Measurements from ENCODE around the gene CERS6. TPM values are rescaled to one million over a fixed set of nuclear protein-coding genes. Genes with fewer than 3 reads are reported as not detected.

CERS6 gene
- total and polyA plus RNA-seq, 4 donors = 26.6 to 81.0 (median 41.5) TPM

DNA sequence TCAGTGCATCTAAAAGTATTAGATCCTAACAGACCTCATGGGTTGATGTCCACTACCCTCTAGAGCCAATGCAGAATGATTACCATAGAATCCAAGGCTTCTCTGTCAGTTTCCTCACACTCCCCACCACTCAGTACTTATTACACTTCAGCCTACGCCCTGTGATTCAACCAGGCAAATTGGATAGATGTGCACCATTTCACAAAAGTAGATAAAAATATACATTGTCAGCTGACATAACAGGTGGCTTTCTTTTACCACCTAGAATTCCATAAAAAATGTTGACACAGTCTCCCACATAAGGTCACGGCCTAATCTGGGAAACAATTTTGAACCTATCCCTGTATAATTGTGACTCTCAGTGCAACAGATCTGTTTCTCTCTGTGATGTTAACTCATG is 144.9 kb downstream of the CERS6 start:
- H3K36me3 ChIP-seq (ENCODE audit: control insufficient read depth, insufficient read depth, low read length) = no peaks in the 10 kb centered on the region
- WGBS (ENCODE audit: insufficient coverage) = no CpG with 5 or more reads among the region's 2 CpGs
- peaks cover 1% of the 10 kb centered on the region for H3K9me3 ChIP-seq (ENCODE audit: control insufficient read depth, insufficient read depth, low read length)
- no peaks in the 10 kb centered on the region for H3K4me1 ChIP-seq (ENCODE audit: control insufficient read depth, insufficient read depth, low read length)
- no peak for DNase-seq (ENCODE audit: low read depth in 4 of 6, low spot score in 6 of 6)
- H3K4me3 ChIP-seq (ENCODE audit: low read depth, low read length) = no peak overlapping the region
- H3K27me3 ChIP-seq (ENCODE audit: control insufficient read depth, insufficient read depth, low read length) = no peaks in the 10 kb centered on the region
- no peak overlapping the region for H3K27ac ChIP-seq (ENCODE audit: low read depth, low read length)

DNA sequence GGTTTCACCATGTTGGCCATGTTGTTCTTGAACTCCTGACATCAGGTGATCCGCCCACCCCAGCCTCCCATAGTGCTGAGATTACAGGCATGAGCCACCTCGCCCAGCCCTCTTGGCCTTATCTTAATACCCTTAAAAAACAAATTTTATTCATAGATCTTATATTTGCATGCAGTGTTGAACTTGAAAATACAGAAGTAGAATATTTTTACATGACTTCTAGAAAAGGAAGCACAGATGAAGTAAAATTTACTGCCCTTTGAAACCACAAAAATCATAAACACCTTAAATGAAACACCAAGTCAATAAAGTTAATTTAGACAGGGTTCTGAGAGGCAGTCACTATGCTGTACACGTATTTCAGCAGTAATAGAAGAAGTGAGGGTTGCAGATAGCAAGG is 145.7 kb downstream of the CERS6 start:
- no peak overlapping the region for H3K27ac ChIP-seq (ENCODE audit: low read depth, low read length)
- no peaks in the 10 kb centered on the region for H3K36me3 ChIP-seq (ENCODE audit: control insufficient read depth, insufficient read depth, low read length)
- WGBS (ENCODE audit: insufficient coverage) = no CpG with 5 or more reads among the region's 3 CpGs
- DNase-seq (ENCODE audit: low read depth in 4 of 6, low spot score in 6 of 6) = no peak
- no peaks in the 10 kb centered on the region for H3K27me3 ChIP-seq (ENCODE audit: control insufficient read depth, insufficient read depth, low read length)
- no peaks in the 10 kb centered on the region for H3K4me1 ChIP-seq (ENCODE audit: control insufficient read depth, insufficient read depth, low read length)
- H3K9me3 ChIP-seq (ENCODE audit: control insufficient read depth, insufficient read depth, low read length) = peaks cover 4% of the 10 kb centered on the region
- H3K4me3 ChIP-seq (ENCODE audit: low read depth, low read length) = no peak overlapping the region

- no peaks in the 10 kb centered on the region for H3K27me3 ChIP-seq (ENCODE audit: control insufficient read depth, insufficient read depth, low read length)
- H3K4me3 ChIP-seq (ENCODE audit: low read depth, low read length) = no peak overlapping the region
- H3K4me1 ChIP-seq (ENCODE audit: control insufficient read depth, insufficient read depth, low read length) = no peaks in the 10 kb centered on the region
- H3K27ac ChIP-seq (ENCODE audit: low read depth, low read length) = no peak overlapping the region
- H3K9me3 ChIP-seq (ENCODE audit: control insufficient read depth, insufficient read depth, low read length) = peaks cover 4% of the 10 kb centered on the region
- DNase-seq (ENCODE audit: low read depth in 4 of 6, low spot score in 6 of 6) = no peak
- H3K36me3 ChIP-seq (ENCODE audit: control insufficient read depth, insufficient read depth, low read length) = no peaks in the 10 kb centered on the region
- WGBS (ENCODE audit: insufficient coverage) = no CpG with 5 or more reads among the region's 2 CpGs
Observed at GRCh38 chr2:168602379-168602778, 146.3 kb downstream of the CERS6 start.

DNA sequence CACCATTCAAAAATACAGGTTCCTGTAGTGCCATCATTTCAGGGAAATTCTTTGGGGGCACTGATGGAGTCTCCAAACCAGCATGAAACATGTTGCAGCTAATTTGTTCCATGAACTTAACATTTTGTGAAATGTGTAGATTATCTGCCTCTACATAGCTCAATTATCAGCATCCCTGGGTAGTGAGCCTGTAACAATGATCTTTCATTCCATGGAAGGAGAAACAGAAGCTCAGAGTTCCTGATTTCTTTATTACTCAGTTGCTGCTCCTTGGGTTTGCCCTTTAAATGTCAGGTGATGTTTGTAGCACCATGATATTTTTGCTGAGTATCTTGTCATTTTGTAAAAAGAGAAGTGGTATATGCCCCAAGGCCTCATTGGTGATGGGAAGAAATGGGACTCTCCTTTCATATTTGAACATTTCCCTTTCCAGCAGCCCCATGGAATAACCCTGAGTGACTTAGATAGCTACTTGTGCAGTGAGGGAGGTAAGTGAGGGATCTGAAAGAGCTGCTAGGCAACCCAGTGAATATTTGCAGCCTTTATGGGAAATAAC is 146.9 kb downstream of the CERS6 start:
- no peak overlapping the region for H3K4me3 ChIP-seq (ENCODE audit: low read depth, low read length)
- no peaks in the 10 kb centered on the region for H3K4me1 ChIP-seq (ENCODE audit: control insufficient read depth, insufficient read depth, low read length)
- H3K27me3 ChIP-seq (ENCODE audit: control insufficient read depth, insufficient read depth, low read length) = no peaks in the 10 kb centered on the region
- H3K36me3 ChIP-seq (ENCODE audit: control insufficient read depth, insufficient read depth, low read length) = no peaks in the 10 kb centered on the region
- H3K9me3 ChIP-seq (ENCODE audit: control insufficient read depth, insufficient read depth, low read length) = peaks cover 4% of the 10 kb centered on the region
- no peak overlapping the region for H3K27ac ChIP-seq (ENCODE audit: low read depth, low read length)
- DNase-seq (ENCODE audit: low read depth in 4 of 6, low spot score in 6 of 6) = no peak

DNA sequence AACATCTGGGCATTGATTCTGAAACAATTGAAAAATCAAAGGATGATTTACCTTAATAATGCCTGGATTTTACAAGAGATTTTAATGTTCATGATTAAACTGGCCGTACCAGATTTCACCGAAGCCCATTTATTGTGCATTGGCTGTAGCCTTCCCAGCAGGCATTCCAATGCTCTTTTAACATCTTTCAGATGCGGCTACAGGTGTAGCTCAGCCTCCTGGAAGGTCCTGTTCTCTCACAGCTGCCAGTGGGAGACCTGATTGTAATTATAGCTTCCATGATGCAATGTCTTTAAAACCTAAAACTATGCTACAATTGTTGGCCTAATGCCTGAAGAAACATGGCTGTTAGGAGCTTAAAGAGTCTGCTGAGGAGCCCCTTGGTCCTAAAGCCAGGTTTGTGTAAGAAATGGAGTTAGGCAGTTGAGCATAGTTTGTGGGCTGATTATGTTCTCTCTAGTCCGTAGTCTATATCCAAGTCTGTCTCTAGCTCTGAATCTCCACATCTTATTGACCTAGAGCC is 147.4 kb downstream of the CERS6 start:
- H3K4me1 ChIP-seq (ENCODE audit: control insufficient read depth, insufficient read depth, low read length) = no peaks in the 10 kb centered on the region
- H3K9me3 ChIP-seq (ENCODE audit: control insufficient read depth, insufficient read depth, low read length) = peaks cover 4% of the 10 kb centered on the region
- H3K27me3 ChIP-seq (ENCODE audit: control insufficient read depth, insufficient read depth, low read length) = no peaks in the 10 kb centered on the region
- no peak overlapping the region for H3K4me3 ChIP-seq (ENCODE audit: low read depth, low read length)
- no peak for DNase-seq (ENCODE audit: low read depth in 4 of 6, low spot score in 6 of 6)
- WGBS (ENCODE audit: insufficient coverage) = 100% methylated on average over 1 of the region's 4 CpGs
- H3K27ac ChIP-seq (ENCODE audit: low read depth, low read length) = no peak overlapping the region
- no peaks in the 10 kb centered on the region for H3K36me3 ChIP-seq (ENCODE audit: control insufficient read depth, insufficient read depth, low read length)

DNA sequence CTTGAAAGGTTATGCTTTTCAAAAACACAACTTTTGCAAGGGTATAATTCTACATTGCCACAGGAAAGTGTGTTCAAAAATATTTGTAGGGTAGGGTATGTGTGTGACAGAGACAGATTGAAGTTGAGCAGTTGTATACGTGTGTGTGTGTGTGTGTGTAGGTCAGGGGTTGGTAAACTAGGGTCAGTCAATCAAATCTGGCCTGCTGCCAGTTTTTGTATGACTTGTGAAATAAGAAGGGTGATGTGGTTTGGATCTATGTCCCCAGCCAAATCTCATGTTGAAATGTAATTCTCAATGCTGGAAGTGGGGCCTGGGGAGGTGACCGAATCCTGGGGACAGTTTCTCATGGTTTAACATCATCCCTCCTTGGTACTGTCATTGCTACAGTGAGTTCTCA is 148.2 kb downstream of the CERS6 start:
- Histone ChIP-seq H3K9me3 (ENCODE audit: control insufficient read depth, insufficient read depth, low read length) (peaks cover 4% of the 10 kb centered on the region), H3K4me3 (ENCODE audit: low read depth, low read length) (no peak overlapping the region), H3K36me3 (ENCODE audit: control insufficient read depth, insufficient read depth, low read length) (no peaks in the 10 kb centered on the region), H3K4me1 (ENCODE audit: control insufficient read depth, insufficient read depth, low read length) (no peaks in the 10 kb centered on the region), H3K27ac (ENCODE audit: low read depth, low read length) (no peak overlapping the region), H3K27me3 (ENCODE audit: control insufficient read depth, insufficient read depth, low read length) (no peaks in the 10 kb centered on the region)
- WGBS (ENCODE audit: insufficient coverage) = 92% methylated on average over 1 of the region's 2 CpGs
- no peak for DNase-seq (ENCODE audit: low read depth in 4 of 6, low spot score in 6 of 6)

GRCh38 chr2:168607992-168608391 is 151.9 kb downstream of the CERS6 start:
- peaks cover 4% of the 10 kb centered on the region for H3K9me3 ChIP-seq (ENCODE audit: control insufficient read depth, insufficient read depth, low read length)
- no peaks in the 10 kb centered on the region for H3K36me3 ChIP-seq (ENCODE audit: control insufficient read depth, insufficient read depth, low read length)
- H3K4me1 ChIP-seq (ENCODE audit: control insufficient read depth, insufficient read depth, low read length) = no peaks in the 10 kb centered on the region
- H3K4me3 ChIP-seq (ENCODE audit: low read depth, low read length) = no peak overlapping the region
- WGBS (ENCODE audit: insufficient coverage) = no CpG with 5 or more reads among the region's 2 CpGs
- no peaks in the 10 kb centered on the region for H3K27me3 ChIP-seq (ENCODE audit: control insufficient read depth, insufficient read depth, low read length)
- no peak for DNase-seq (ENCODE audit: low read depth in 4 of 6, low spot score in 6 of 6)
- H3K27ac ChIP-seq (ENCODE audit: low read depth, low read length) = no peak overlapping the region

DNA sequence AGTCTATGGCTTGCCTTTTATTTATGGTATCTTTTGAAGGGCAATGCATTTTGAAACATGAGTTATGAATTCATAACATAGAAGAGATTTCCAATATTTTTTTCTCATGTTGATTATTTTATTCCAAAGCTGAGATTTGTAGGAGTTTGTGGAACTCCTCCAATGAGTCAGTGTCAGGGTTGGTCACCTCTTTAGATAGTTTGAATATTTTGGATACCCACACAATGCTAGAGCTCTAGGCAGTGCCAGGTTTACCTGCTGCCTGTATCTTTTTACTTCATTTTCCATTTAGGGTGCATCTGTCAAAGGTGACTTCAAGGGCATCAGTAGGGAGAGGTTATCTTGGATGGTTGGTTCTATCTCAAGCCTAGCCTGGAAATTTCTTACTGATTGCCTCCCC is 152.7 kb downstream of the CERS6 start:
- Histone ChIP-seq H3K4me3 (ENCODE audit: low read depth, low read length) (no peak overlapping the region), H3K4me1 (ENCODE audit: control insufficient read depth, insufficient read depth, low read length) (no peaks in the 10 kb centered on the region), H3K27ac (ENCODE audit: low read depth, low read length) (no peak overlapping the region), H3K9me3 (ENCODE audit: control insufficient read depth, insufficient read depth, low read length) (peaks cover 4% of the 10 kb centered on the region), H3K36me3 (ENCODE audit: control insufficient read depth, insufficient read depth, low read length) (no peaks in the 10 kb centered on the region), H3K27me3 (ENCODE audit: control insufficient read depth, insufficient read depth, low read length) (no peaks in the 10 kb centered on the region)
- no peak for DNase-seq (ENCODE audit: low read depth in 4 of 6, low spot score in 6 of 6)

GRCh38 chr2:168611091-168611490 is 155.0 kb downstream of the CERS6 start:
- H3K4me1 ChIP-seq (ENCODE audit: control insufficient read depth, insufficient read depth, low read length) = no peaks in the 10 kb centered on the region
- peaks cover 6% of the 10 kb centered on the region for H3K9me3 ChIP-seq (ENCODE audit: control insufficient read depth, insufficient read depth, low read length)
- no peaks in the 10 kb centered on the region for H3K27me3 ChIP-seq (ENCODE audit: control insufficient read depth, insufficient read depth, low read length)
- no peak overlapping the region for H3K27ac ChIP-seq (ENCODE audit: low read depth, low read length)
- H3K4me3 ChIP-seq (ENCODE audit: low read depth, low read length) = no peak overlapping the region
- no peaks in the 10 kb centered on the region for H3K36me3 ChIP-seq (ENCODE audit: control insufficient read depth, insufficient read depth, low read length)
- DNase-seq (ENCODE audit: low read depth in 4 of 6, low spot score in 6 of 6) = no peak

DNA sequence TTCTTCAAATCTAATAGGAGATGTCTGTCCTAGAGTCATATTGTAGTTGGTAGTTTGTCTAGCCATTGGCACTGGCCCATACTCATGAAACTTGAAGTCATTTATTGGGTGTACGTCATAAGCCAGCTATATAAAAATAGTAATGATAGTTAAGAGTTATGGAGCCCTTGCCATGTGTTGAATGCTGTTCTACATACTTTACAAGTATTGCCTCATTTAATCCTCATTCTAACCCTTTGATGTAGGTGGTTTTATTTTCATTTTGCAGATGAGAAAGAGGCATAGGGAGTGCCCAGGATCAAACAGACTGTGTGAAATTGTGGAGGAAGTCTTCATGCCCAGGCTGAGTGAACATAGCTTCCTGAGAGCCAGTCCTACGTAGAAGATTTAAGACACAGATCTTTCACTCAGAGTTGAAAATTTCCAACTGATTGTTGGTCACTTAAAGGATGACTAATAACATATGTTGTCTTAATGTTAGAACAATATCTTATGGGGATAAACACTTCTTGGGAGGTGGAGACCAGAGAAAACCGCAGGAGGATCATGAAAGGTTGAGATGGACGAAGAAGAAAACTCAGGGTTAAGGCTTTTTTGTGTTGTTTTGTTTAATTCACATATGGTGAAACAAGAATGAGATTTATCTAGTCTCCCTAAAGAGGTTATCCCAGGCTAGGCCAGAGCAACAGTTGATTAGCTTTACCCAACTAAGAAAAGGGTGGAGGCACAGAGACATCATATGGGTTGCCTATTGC is 156.0 kb downstream of the CERS6 start:
- H3K27ac ChIP-seq (ENCODE audit: low read depth, low read length) = no peak overlapping the region
- H3K36me3 ChIP-seq (ENCODE audit: control insufficient read depth, insufficient read depth, low read length) = no peaks in the 10 kb centered on the region
- peaks cover 4% of the 10 kb centered on the region for H3K9me3 ChIP-seq (ENCODE audit: control insufficient read depth, insufficient read depth, low read length)
- H3K4me1 ChIP-seq (ENCODE audit: control insufficient read depth, insufficient read depth, low read length) = no peaks in the 10 kb centered on the region
- WGBS (ENCODE audit: insufficient coverage) = 85% methylated on average over 2 of the region's 4 CpGs
- no peak for DNase-seq (ENCODE audit: low read depth in 4 of 6, low spot score in 6 of 6)
- no peaks in the 10 kb centered on the region for H3K27me3 ChIP-seq (ENCODE audit: control insufficient read depth, insufficient read depth, low read length)
- no peak overlapping the region for H3K4me3 ChIP-seq (ENCODE audit: low read depth, low read length)

Measured in spinal cord (tissue), 10 donors.